Measurements from ENCODE around the gene XRRA1. TPM values are rescaled to one million over a fixed set of nuclear protein-coding genes. Genes with fewer than 3 reads are reported as not detected.

The XRRA1 gene
- total RNA-seq, 1 donor from 2014 or later = 10.0 TPM

DNA sequence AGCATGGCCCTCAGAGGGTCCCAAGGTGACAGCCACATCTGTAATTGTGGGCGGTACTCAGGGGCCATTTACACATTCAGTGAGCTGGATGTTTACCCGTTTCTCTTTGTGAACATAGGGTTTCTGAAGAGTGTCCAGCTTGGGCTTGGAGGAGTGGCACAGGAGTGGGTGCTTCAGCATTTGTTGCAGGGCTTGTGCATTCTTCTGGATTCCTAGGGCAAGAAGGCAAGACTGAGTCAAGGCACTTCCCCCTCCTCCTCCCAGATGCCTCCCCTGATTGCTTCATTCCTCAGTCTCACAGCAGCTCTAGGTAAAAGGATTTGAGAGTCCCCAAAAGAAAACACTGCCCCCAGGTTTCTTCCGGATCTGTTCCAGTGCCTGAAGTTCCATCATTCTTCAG lies 104.8 kb downstream of the XRRA1 start:
- DNase-seq (peak; percentile 73), ATAC-seq (peak; percentile 90 to 93)
- Histone ChIP-seq H3K27me3 (ENCODE audit: low read depth) (no peaks in the 10 kb centered on the region), H3K27ac (no peak overlapping the region), H3K36me3 (peaks cover 45% of the 10 kb centered on the region), H3K4me3 (no peak overlapping the region), H3K9me3 (no peaks in the 10 kb centered on the region), H3K4me1 (no peaks in the 10 kb centered on the region)
- TF ChIP-seq, protein P1, sequence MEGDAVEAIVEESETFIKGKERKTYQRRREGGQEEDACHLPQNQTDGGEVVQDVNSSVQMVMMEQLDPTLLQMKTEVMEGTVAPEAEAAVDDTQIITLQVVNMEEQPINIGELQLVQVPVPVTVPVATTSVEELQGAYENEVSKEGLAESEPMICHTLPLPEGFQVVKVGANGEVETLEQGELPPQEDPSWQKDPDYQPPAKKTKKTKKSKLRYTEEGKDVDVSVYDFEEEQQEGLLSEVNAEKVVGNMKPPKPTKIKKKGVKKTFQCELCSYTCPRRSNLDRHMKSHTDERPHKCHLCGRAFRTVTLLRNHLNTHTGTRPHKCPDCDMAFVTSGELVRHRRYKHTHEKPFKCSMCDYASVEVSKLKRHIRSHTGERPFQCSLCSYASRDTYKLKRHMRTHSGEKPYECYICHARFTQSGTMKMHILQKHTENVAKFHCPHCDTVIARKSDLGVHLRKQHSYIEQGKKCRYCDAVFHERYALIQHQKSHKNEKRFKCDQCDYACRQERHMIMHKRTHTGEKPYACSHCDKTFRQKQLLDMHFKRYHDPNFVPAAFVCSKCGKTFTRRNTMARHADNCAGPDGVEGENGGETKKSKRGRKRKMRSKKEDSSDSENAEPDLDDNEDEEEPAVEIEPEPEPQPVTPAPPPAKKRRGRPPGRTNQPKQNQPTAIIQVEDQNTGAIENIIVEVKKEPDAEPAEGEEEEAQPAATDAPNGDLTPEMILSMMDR (IDR thresholded peaks at IDR 0.05) = no peak
- intact Hi-C loops (cut with DNase I) = no loop called here

DNA sequence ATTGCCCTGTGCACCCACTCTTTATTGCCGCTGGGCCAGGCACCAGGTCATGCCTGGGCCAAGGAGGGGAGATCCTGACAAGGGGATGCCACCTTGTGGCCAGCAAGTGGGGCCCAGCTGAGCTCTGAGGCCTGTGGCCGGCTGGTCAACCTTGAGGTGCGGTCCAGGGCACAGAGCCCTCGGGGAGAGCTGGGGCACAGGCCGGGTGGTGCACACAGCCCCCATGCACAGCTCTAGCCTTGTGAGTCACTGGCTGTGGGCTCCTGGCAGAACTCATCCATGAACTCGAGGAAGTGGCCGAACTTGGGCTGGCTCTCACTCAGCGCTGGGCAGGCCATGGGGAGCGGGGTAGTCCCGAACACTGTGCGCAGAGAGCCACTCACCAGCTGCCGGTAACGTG lies 105.9 kb downstream of the XRRA1 start:
- Histone ChIP-seq H3K27ac (no peak overlapping the region), H3K4me1 (no peaks in the 10 kb centered on the region), H3K27me3 (ENCODE audit: low read depth) (no peaks in the 10 kb centered on the region), H3K9me3 (no peaks in the 10 kb centered on the region), H3K36me3 (peaks cover 46% of the 10 kb centered on the region), H3K4me3 (no peak overlapping the region)
- TF ChIP-seq, protein P1 (IDR thresholded peaks at IDR 0.05) = no peak
- DNase-seq (no peak), ATAC-seq (peak in 1 of 2 donors; percentile 50)
- intact Hi-C loops (cut with DNase I) = no loop called here

DNA sequence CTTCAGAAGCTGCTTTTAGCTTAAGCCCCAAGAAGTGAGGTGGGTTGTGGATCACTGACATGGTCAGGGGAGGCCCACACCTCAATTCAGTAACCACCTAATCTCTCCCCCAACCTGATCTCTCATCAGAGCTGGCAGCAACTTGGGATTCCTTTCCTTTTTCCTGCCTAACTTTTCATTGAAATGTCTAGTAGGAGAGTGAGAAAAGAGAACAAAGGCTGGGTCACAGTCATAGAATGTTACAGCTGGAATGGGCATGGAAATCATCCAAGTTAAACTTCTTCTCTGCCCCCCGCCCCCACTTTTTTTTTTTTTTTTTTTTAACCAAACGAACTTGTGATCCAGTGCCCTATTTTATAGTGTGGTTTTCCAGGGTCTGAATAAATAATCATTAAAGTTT lies 108.4 kb downstream of the XRRA1 start:
- H3K27me3 ChIP-seq (ENCODE audit: low read depth) = no peaks in the 10 kb centered on the region
- TF ChIP-seq, protein P1 (IDR thresholded peaks at IDR 0.05) = no peak
- H3K27ac ChIP-seq = no peak overlapping the region
- no peaks in the 10 kb centered on the region for H3K9me3 ChIP-seq
- no peak for DNase-seq
- no peak overlapping the region for H3K4me3 ChIP-seq
- peaks cover 64% of the 10 kb centered on the region for H3K36me3 ChIP-seq
- no peak for ATAC-seq
- no peaks in the 10 kb centered on the region for H3K4me1 ChIP-seq
- intact Hi-C loops (cut with DNase I) = no loop called here

DNA sequence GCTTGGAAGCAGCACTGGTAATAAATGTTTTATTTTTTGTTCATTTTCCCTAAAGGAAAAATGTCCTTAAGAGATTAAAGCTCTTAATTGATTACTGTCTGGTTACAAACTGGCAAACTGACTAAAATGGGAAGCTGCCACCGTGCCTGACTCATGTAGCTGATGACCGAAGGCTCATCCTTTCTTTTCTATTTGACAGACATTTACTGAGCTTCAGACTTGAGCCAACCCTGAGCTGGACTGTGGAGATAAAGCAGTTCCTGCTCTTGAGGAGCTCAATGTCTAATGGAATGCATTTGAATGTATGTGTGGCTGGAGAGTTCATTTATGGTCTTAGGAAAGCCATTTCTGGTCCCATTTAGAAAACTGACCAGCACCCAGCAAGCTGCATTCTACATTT lies 108.9 kb downstream of the XRRA1 start:
- H3K9me3 ChIP-seq = no peaks in the 10 kb centered on the region
- TF ChIP-seq, protein P1 (IDR thresholded peaks at IDR 0.05) = no peak
- no peak overlapping the region for H3K4me3 ChIP-seq
- H3K27ac ChIP-seq = no peak overlapping the region
- no peaks in the 10 kb centered on the region for H3K27me3 ChIP-seq (ENCODE audit: low read depth)
- no peaks in the 10 kb centered on the region for H3K4me1 ChIP-seq
- no peak for ATAC-seq
- intact Hi-C loops (cut with DNase I) = no loop called here
- H3K36me3 ChIP-seq = peaks cover 64% of the 10 kb centered on the region
- no peak for DNase-seq

DNA sequence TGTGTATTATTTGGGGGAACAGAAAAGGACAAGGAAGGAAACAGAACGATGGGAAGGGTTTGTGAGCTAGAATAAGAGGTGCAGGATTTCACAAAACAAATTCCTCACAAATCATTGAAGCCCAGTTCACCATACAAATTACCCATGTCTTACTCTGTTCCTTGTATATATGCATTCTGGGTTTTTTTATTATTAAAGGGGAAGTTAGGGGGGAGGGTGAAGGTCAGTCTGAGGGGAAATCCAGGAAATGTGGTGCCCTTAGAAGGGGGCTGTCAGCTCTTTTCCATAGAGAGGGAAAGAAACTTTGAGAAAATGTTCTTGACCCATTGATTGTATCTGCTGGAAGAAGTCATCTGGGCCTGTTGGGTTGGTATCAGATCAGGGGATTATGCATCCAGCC lies 109.4 kb downstream of the XRRA1 start:
- H3K4me1 ChIP-seq = no peaks in the 10 kb centered on the region
- no peaks in the 10 kb centered on the region for H3K9me3 ChIP-seq
- TF ChIP-seq, protein P1 (IDR thresholded peaks at IDR 0.05) = no peak
- intact Hi-C loops (cut with DNase I) = no loop called here
- H3K27ac ChIP-seq = no peak overlapping the region
- H3K27me3 ChIP-seq (ENCODE audit: low read depth) = no peaks in the 10 kb centered on the region
- ATAC-seq (no peak), DNase-seq (no peak)
- H3K36me3 ChIP-seq = peaks cover 64% of the 10 kb centered on the region
- H3K4me3 ChIP-seq = no peak overlapping the region

DNA sequence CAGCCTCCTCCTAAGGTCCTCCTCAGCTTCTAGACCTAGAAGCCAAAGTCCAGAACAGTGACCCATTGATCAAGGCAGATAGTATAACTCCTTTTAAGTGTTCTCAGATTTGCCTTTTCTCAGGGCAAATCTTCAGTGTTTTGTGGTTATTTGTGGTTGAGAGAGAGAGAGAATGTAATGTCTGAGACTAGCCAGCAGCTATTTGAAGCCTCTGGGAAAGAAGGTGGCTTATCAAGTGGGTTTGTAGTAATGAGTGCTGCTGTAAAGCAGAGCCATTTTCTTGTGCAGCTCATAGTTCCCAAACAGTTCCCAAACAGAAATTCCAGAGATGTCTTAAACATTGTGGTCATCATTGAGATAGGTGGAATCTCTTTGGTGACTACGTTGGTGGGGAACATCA lies 110.7 kb downstream of the XRRA1 start:
- H3K4me3 ChIP-seq = no peak overlapping the region
- peaks cover 64% of the 10 kb centered on the region for H3K36me3 ChIP-seq
- H3K27ac ChIP-seq = no peak overlapping the region

More for the DNA sequence above, 110.7 kb downstream of the XRRA1 start:
- TF ChIP-seq, protein P1 (IDR thresholded peaks at IDR 0.05) = no peak
- ATAC-seq (no peak), DNase-seq (no peak)
- Histone ChIP-seq H3K27me3 (ENCODE audit: low read depth) (no peaks in the 10 kb centered on the region), H3K9me3 (no peaks in the 10 kb centered on the region), H3K4me1 (no peaks in the 10 kb centered on the region)
- intact Hi-C loops (cut with DNase I) = no loop called here

Measured in lower lobe of right lung (tissue), 2 donors.